CD14-positive monocyte (primary cell): ENCODE measurements around the gene MBD3. TPM values are rescaled to one million over a fixed set of nuclear protein-coding genes. Genes with fewer than 3 reads are reported as not detected.
A peak's percentile ranks its signal among the peaks of the same experiment; 100 is the strongest.

ENCODE experiments used
- DNase-seq, 3 donors: peaks; one replicate each; pipeline ENCODE4 v3.0.0-alpha.2; 2011 to 2022
- H2AFZ ChIP-seq: 2 replicates; pipeline ENCODE4 v1.6.0; 2012; ENCODE audit warnings: mild to moderate bottlenecking, low read depth, low read length, inconsistent platforms; ENCODE audit not compliant: insufficient read depth, poor library complexity, severe bottlenecking
- H3K27ac ChIP-seq, 2 donors: 1 replicate in 1 of 2; 2 replicates in 1 of 2; pipeline ENCODE4 v1.5.1; 2012 to 2013; ENCODE audit warnings: low read length in 2 of 2, control low read depth in 1 of 2, inconsistent platforms in 1 of 2, low read depth in 1 of 2, mild to moderate bottlenecking in 1 of 2
- H3K27me3 ChIP-seq, 2 donors: one replicate each; pipeline versions ENCODE4 v1.6.0 to v1.6.1; 2011 to 2013; ENCODE audit warnings: low read length in 2 of 2; ENCODE audit not compliant: control insufficient read depth in 2 of 2, insufficient read depth in 2 of 2
- H3K36me3 ChIP-seq, 2 donors: replicated peaks in 1 of 2; 1 replicate in 1 of 2; 2 replicates in 1 of 2; pipeline versions ENCODE4 v1.5.1 to v1.6.1; 2012 to 2013; ENCODE audit warnings: low read length in 2 of 2, control low read depth in 1 of 2, inconsistent platforms in 1 of 2, mild to moderate bottlenecking in 1 of 2; ENCODE audit not compliant: insufficient read depth in 2 of 2, control insufficient read depth in 1 of 2
- H3K4me1 ChIP-seq, 2 donors: 1 replicate in 1 of 2; 2 replicates in 1 of 2; pipeline versions ENCODE4 v1.5.1 to v1.6.1; 2012 to 2013; ENCODE audit warnings: low read length in 2 of 2, control low read depth in 1 of 2, inconsistent platforms in 1 of 2, mild to moderate bottlenecking in 1 of 2, moderate library complexity in 1 of 2; ENCODE audit not compliant: insufficient read depth in 2 of 2, control insufficient read depth in 1 of 2
- H3K4me2 ChIP-seq: replicated peaks from 2 replicates; pipeline ENCODE3; 2012; ENCODE audit warnings: low read length, moderate library complexity, mild to moderate bottlenecking; ENCODE audit not compliant: poor library complexity, severe bottlenecking; ENCODE audit errors: extremely low read depth
- H3K4me3 ChIP-seq, 3 experiments: fragments of 200-600 bp in 1 of 3; sonication (generic) in 1 of 3; replicated peaks in 1 of 3; 1 replicate in 2 of 3; 2 replicates in 1 of 3; pipeline ENCODE4 v1.5.1; 2011 to 2013; ENCODE audit warnings: low read length in 3 of 3, mild to moderate bottlenecking in 3 of 3, control low read depth in 2 of 3, low read depth in 2 of 3, inconsistent platforms in 1 of 3, moderate library complexity in 1 of 3
- H3K79me2 ChIP-seq: 2 replicates; pipeline ENCODE4 v1.6.0; 2012; ENCODE audit warnings: mild to moderate bottlenecking, control low read depth, inconsistent platforms, low read length, moderate library complexity; ENCODE audit not compliant: insufficient read depth
- H3K9ac ChIP-seq: 2 replicates; pipeline ENCODE4 v1.6.0; 2017; ENCODE audit warnings: low read length, mild to moderate bottlenecking; ENCODE audit not compliant: insufficient read depth, poor library complexity, severe bottlenecking
- H3K9me3 ChIP-seq, 2 donors: replicated peaks in 1 of 2; 1 replicate in 1 of 2; 2 replicates in 1 of 2; pipeline versions ENCODE4 v1.5.1 to v1.6.1; 2012 to 2013; ENCODE audit warnings: low read length in 2 of 2, control low read depth in 1 of 2; ENCODE audit not compliant: control insufficient read depth in 1 of 2, insufficient read depth in 1 of 2
- H4K20me1 ChIP-seq: 2 replicates; pipeline ENCODE4 v1.6.0; 2012; ENCODE audit warnings: mild to moderate bottlenecking, low read length, control low read depth, moderate library complexity; ENCODE audit not compliant: insufficient read depth
- H3K27ac Mint-ChIP-seq, 7 donors: one replicate each; pipeline ENCODE4 v1.8.0; 2020; ENCODE audit warnings: mild to moderate bottlenecking in 7 of 7, mixed read lengths in 7 of 7, moderate library complexity in 6 of 7, inconsistent platforms in 2 of 7
- H3K27me3 Mint-ChIP-seq, 3 donors: one replicate each; pipeline ENCODE4 v1.8.0; 2021 to 2022; ENCODE audit warnings: low read depth in 3 of 3, mild to moderate bottlenecking in 3 of 3, mixed read lengths in 3 of 3, moderate library complexity in 3 of 3, inconsistent platforms in 1 of 3
- H3K36me3 Mint-ChIP-seq, 2 donors: one replicate each; pipeline ENCODE4 v1.8.0; 2020; ENCODE audit warnings: mixed read lengths in 2 of 2, inconsistent platforms in 1 of 2, mild to moderate bottlenecking in 1 of 2
- H3K4me1 Mint-ChIP-seq: one replicate; pipeline ENCODE4 v1.8.0; 2020; ENCODE audit warnings: mild to moderate bottlenecking, mixed read lengths
- H3K4me3 Mint-ChIP-seq, 2 donors: one replicate each; pipeline ENCODE4 v1.8.0; 2020; ENCODE audit warnings: mild to moderate bottlenecking in 2 of 2, mixed read lengths in 2 of 2, moderate library complexity in 1 of 2
- H3K9me3 Mint-ChIP-seq, 7 donors: one replicate each; pipeline ENCODE4 v1.8.0; 2020 to 2022; ENCODE audit warnings: mixed read lengths in 7 of 7, mild to moderate bottlenecking in 6 of 7, moderate library complexity in 6 of 7, inconsistent platforms in 2 of 7
- WGBS: methylation state at CpG from one replicate; pipeline ENCODE4 v1.1.5; 2013; ENCODE audit warnings: missing lambda C conversion rate; ENCODE audit not compliant: insufficient coverage; 5-methylcytosine and 5-hydroxymethylcytosine counted together
- intact Hi-C, 2 donors: fragments of 100-400 bp; cut with micrococcal nuclease; formaldehyde crosslinking; loops; one replicate each; pipeline versions ENCODE4 v1.15.0 to v1.15.1; 2023
- polyA plus RNA-seq, 3 donors: library from polyadenylated mRNA; depleted of rRNA in 1 of 3; unstranded in 2 of 3; stranded (reverse) in 1 of 3; fragments of 300-500 nt in 2 of 3; fragments of >200 nt in 1 of 3; fragmentation: Illumina TruSeq in 2 of 3; gene quantifications; 1 replicate in 2 of 3; 2 replicates in 1 of 3; pipeline ENCODE4 v1.2.3, GENCODE V29; 2012 to 2021
- TF ChIP-seq, protein P1 (sequence below): fragments of 200-600 bp; IDR thresholded peaks from one replicate; pipeline ENCODE4 v1.8.0; 2022; ENCODE audit warnings: antibody characterized with exemption, mild to moderate bottlenecking

MBD3 gene
- polyA plus RNA-seq, 3 donors = 2.6 to 35.3 (median 4.9) TPM

DNA sequence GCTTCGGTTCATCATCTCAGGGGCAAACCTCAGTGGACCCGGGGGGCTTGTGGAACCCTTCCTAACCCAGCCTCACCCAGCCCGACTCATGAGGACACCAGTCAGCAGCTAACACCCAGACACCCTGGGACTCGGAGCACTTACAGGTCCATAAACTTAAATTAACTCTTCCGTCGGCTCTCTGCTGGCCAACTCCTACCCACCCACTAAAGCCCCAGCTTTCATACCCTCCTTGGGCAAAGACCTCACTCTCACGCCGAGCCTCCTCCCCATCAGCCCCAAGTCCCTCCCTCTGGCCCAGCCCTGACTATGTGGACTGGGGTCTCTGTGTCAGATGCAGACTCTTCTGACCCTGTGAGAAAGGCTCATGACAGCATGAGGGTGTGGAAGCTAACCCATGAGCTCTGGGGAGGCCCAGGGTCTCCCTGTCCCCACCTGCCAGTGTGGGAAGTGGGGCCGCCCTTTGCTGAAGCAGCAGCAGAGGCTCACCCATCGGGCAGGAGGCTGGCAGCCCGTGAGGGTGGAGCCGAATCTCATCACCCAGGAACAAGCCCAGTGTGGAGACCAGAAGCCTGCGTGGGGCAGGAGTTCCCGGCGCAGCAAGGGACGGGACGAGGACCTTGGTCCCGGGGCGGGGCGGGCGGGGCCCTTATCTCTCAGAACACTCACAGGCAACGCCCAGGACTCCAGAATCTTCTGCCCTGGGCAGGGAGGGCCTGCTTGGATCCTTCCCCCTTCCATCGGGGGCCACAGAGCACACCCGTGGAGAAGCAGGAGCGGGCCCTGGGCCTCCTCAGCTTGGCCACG is 40.0 kb upstream of the MBD3 start:
- Mint-ChIP-seq H3K27me3 (peaks cover 0 to 5% (median 2%) of the 10 kb centered on the region in 3 donors), H3K27ac (peak overlapping the region in 2 of 7 donors; percentile 0 to 10), H3K4me3 (no peak overlapping the region), H3K4me1 (no peaks in the 10 kb centered on the region), H3K36me3 (peaks cover 29 to 50% of the 10 kb centered on the region in 2 donors), H3K9me3 (peaks cover 0 to 11% (median 7%) of the 10 kb centered on the region in 7 donors)
- DNase-seq = no peak
- peaks cover 4 to 8% of the 10 kb centered on the region in 2 donors for H3K9me3 ChIP-seq
- intact Hi-C loops = no loop called here
- no peak overlapping the region for H3K9ac ChIP-seq
- no peaks in the 10 kb centered on the region for H3K27me3 ChIP-seq
- H3K79me2 ChIP-seq = peaks cover 8% of the 10 kb centered on the region
- no peak overlapping the region for H3K27ac ChIP-seq
- no peak overlapping the region for H2AFZ ChIP-seq
- H3K4me3 ChIP-seq = no peak overlapping the region
- peaks cover 10% of the 10 kb centered on the region for H4K20me1 ChIP-seq
- no peaks in the 10 kb centered on the region for H3K4me1 ChIP-seq
- TF ChIP-seq, protein P1, sequence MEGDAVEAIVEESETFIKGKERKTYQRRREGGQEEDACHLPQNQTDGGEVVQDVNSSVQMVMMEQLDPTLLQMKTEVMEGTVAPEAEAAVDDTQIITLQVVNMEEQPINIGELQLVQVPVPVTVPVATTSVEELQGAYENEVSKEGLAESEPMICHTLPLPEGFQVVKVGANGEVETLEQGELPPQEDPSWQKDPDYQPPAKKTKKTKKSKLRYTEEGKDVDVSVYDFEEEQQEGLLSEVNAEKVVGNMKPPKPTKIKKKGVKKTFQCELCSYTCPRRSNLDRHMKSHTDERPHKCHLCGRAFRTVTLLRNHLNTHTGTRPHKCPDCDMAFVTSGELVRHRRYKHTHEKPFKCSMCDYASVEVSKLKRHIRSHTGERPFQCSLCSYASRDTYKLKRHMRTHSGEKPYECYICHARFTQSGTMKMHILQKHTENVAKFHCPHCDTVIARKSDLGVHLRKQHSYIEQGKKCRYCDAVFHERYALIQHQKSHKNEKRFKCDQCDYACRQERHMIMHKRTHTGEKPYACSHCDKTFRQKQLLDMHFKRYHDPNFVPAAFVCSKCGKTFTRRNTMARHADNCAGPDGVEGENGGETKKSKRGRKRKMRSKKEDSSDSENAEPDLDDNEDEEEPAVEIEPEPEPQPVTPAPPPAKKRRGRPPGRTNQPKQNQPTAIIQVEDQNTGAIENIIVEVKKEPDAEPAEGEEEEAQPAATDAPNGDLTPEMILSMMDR = no peak
- 95% methylated on average over 17 of the region's 26 CpGs for WGBS
- no peak overlapping the region for H3K4me2 ChIP-seq
- peaks cover 24 to 28% of the 10 kb centered on the region in 2 donors for H3K36me3 ChIP-seq

DNA sequence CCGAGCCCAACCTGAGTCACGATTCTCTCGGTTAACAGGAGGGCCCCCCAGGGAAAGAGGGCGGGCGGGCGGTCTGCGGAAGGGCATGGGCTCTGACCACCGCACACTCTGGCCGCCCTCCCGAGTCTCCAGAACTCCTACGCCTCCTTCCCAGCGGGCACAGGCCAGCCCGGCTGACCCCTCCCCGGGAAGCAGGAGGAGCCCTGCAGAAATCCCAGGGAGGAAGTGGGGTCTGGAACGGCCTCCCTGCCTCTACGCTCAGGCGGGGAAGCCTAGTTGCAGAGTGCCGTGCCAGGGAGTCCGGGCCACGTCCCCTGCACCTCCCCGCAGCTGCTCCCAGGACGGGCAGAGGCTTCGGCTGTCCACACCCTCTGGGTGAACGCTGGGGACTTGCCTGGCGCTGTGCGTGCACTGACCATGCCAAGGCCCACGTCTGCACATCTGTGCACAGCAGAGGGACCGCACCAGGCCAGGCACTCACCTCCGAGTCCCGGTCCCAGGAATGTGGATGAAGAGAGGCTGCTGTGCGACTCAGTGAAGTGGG is 39.0 kb upstream of the MBD3 start:
- H3K27ac ChIP-seq = no peak overlapping the region
- no peak overlapping the region for H3K4me3 ChIP-seq
- intact Hi-C loops = no loop called here
- no peak overlapping the region for H2AFZ ChIP-seq
- no peaks in the 10 kb centered on the region for H3K4me1 ChIP-seq
- H3K9me3 ChIP-seq = peaks cover 4 to 8% of the 10 kb centered on the region in 2 donors
- no peak overlapping the region for H3K4me2 ChIP-seq
- Mint-ChIP-seq H3K27me3 (peaks cover 0 to 2% (median 2%) of the 10 kb centered on the region in 3 donors), H3K27ac (no peak overlapping the region), H3K9me3 (peaks cover 0 to 9% (median 7%) of the 10 kb centered on the region in 7 donors), H3K4me1 (no peaks in the 10 kb centered on the region), H3K36me3 (peaks cover 25 to 40% of the 10 kb centered on the region in 2 donors), H3K4me3 (no peak overlapping the region)
- H3K36me3 ChIP-seq = peaks cover 20 to 26% of the 10 kb centered on the region in 2 donors
- no peaks in the 10 kb centered on the region for H3K27me3 ChIP-seq
- no peak overlapping the region for H3K9ac ChIP-seq
- peaks cover 10% of the 10 kb centered on the region for H4K20me1 ChIP-seq
- H3K79me2 ChIP-seq = peaks cover 8% of the 10 kb centered on the region
- no peak for DNase-seq
- WGBS = 97% methylated on average over 25 of the region's 31 CpGs
- TF ChIP-seq, protein P1 = no peak
